ENCODE measurements around the gene C1orf115.

DNA sequence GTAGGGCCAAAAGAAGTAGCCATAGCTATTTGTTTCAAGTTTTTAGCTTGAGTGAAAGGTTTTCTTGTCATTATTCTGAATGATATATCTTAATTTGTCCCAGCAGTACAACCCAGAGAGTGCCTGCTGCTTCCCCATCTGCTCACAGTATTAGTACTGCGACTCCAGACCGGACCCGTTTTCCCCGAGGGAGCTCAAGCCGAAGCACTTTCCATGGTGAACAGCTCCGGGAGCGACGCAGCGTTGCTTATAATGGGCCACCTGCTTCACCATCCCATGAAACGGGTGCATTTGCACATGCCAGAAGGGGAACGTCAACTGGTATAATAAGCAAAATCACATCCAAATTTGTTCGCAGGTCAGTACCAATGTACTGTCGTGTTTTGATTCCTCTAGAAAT, 37.2 kb upstream of the C1orf115 start:
- TF ChIP-seq, protein P1, sequence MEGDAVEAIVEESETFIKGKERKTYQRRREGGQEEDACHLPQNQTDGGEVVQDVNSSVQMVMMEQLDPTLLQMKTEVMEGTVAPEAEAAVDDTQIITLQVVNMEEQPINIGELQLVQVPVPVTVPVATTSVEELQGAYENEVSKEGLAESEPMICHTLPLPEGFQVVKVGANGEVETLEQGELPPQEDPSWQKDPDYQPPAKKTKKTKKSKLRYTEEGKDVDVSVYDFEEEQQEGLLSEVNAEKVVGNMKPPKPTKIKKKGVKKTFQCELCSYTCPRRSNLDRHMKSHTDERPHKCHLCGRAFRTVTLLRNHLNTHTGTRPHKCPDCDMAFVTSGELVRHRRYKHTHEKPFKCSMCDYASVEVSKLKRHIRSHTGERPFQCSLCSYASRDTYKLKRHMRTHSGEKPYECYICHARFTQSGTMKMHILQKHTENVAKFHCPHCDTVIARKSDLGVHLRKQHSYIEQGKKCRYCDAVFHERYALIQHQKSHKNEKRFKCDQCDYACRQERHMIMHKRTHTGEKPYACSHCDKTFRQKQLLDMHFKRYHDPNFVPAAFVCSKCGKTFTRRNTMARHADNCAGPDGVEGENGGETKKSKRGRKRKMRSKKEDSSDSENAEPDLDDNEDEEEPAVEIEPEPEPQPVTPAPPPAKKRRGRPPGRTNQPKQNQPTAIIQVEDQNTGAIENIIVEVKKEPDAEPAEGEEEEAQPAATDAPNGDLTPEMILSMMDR (IDR thresholded peaks at IDR 0.05): no peak
- no peak for TF ChIP-seq POLR2A (IDR thresholded peaks at IDR 0.05)
